Measurements from ENCODE around the gene SNX30. TPM values are rescaled to one million over a fixed set of nuclear protein-coding genes. Genes with fewer than 3 reads are reported as not detected.

The SNX30 gene
- total RNA-seq, 1 experiment from 2014 or later, result 6.9 TPM

Other genes with a start within 250 kb of the SNX30 start
- 20.0 TPM for gene INIP, start 32.6 kb upstream of the SNX30 start, total RNA-seq (2021; ENCODE audit: unreplicated experiment)
- not detected for gene SLC46A2, start 140.1 kb downstream of the SNX30 start, total RNA-seq (2021; ENCODE audit: unreplicated experiment)

All from Panc1 (cell line).